MM.1S (cell line): ENCODE results near the gene ZNF718.

Experiments
- DNase-seq: peaks from one replicate; pipeline ENCODE4 v3.0.0-alpha.2; 2015
- H2AFZ ChIP-seq: fragments of 300-600 bp; sonication (generic); 2 replicates; pipeline ENCODE4 v1.6.0; 2016; ENCODE audit warnings: antibody characterized with exemption, low read length
- H3F3A ChIP-seq: fragments of 300-600 bp; sonication (generic); 2 replicates; pipeline ENCODE4 v1.6.1; 2016; ENCODE audit warnings: mild to moderate bottlenecking, antibody characterized with exemption, low read length, moderate library complexity, mixed read lengths; ENCODE audit not compliant: insufficient read depth
- H3K27ac ChIP-seq: fragments of 300-600 bp; sonication (generic); 2 replicates; pipeline ENCODE4 v1.5.1; 2016; ENCODE audit warnings: mild to moderate bottlenecking, low read length
- H3K27me3 ChIP-seq: fragments of 300-600 bp; sonication (generic); replicated peaks from 2 replicates; pipeline ENCODE4 v1.6.0; 2016; ENCODE audit warnings: low read length; ENCODE audit not compliant: insufficient read depth
- H3K36me3 ChIP-seq: fragments of 300-600 bp; sonication (generic); replicated peaks from 2 replicates; pipeline ENCODE4 v1.6.1; 2016; ENCODE audit warnings: mild to moderate bottlenecking, low read length, mixed read lengths; ENCODE audit not compliant: insufficient read depth
- H3K4me1 ChIP-seq: fragments of 300-600 bp; sonication (generic); 2 replicates; pipeline ENCODE4 v1.6.1; 2016; ENCODE audit warnings: low read length, mixed read lengths
- H3K4me2 ChIP-seq: fragments of 300-600 bp; sonication (generic); 2 replicates; pipeline ENCODE4 v1.6.0; 2016; ENCODE audit warnings: low read depth, low read length
- H3K4me3 ChIP-seq: fragments of 300-600 bp; sonication (generic); 2 replicates; pipeline ENCODE4 v1.5.1; 2016; ENCODE audit warnings: low read length, mixed read lengths
- H3K79me2 ChIP-seq: fragments of 300-600 bp; sonication (generic); 2 replicates; pipeline ENCODE4 v1.6.1; 2016; ENCODE audit warnings: mixed run types, low read length, mixed read lengths
- H3K9ac ChIP-seq: fragments of 300-600 bp; sonication (generic); 2 replicates; pipeline ENCODE4 v1.6.1; 2016; ENCODE audit warnings: low read length, mixed read lengths
- H3K9me2 ChIP-seq: fragments of 300-600 bp; sonication (generic); replicated peaks from 2 replicates; pipeline ENCODE4 v1.6.1; 2016; ENCODE audit warnings: mild to moderate bottlenecking, low read length, mixed read lengths; ENCODE audit not compliant: insufficient read depth
- H3K9me3 ChIP-seq: fragments of 300-600 bp; sonication (generic); replicated peaks from 2 replicates; pipeline ENCODE4 v1.6.1; 2016; ENCODE audit warnings: mild to moderate bottlenecking, low read length, mixed read lengths; ENCODE audit not compliant: insufficient read depth
- H4K20me1 ChIP-seq: fragments of 300-600 bp; sonication (generic); 2 replicates; pipeline ENCODE4 v1.6.1; 2016; ENCODE audit warnings: mild to moderate bottlenecking, low read length, moderate library complexity, mixed read lengths; ENCODE audit not compliant: insufficient read depth
- CTCF ChIP-seq: fragments of 300-600 bp; sonication (generic); IDR thresholded peaks from 2 replicates; pipeline ENCODE4 v1.5.1; 2016; ENCODE audit warnings: antibody characterized with exemption, low read length, mixed read lengths
- EZH2 ChIP-seq: fragments of 300-600 bp; sonication (generic); optimal IDR thresholded peaks from 2 replicates; pipeline ENCODE3; 2017; ENCODE audit warnings: low read depth, mild to moderate bottlenecking, antibody characterized with exemption, low read length, mixed read lengths
- EZH2phosphoT487 ChIP-seq: fragments of 300-600 bp; sonication (generic); IDR thresholded peaks from 2 replicates; pipeline ENCODE4 v1.6.1; 2018; ENCODE audit warnings: antibody characterized with exemption, low read length

Gene ZNF718

GRCh38 chr4:114149-114548 is 10.2 kb upstream of the ZNF718 start:
- no peaks in the 10 kb centered on the region; the same call in 1 of the 2 replicates for H3K9me3 ChIP-seq
- no peaks in the 10 kb centered on the region for H3K79me2 ChIP-seq
- no peak overlapping the region for H3K4me2 ChIP-seq
- H3K4me1 ChIP-seq: no peaks in the 10 kb centered on the region
- H4K20me1 ChIP-seq: no peaks in the 10 kb centered on the region
- no peak overlapping the region for H2AFZ ChIP-seq
- DNase-seq: no peak
- no peaks in the 10 kb centered on the region for H3K27me3 ChIP-seq
- H3K27ac ChIP-seq: no peak overlapping the region
- no peaks in the 10 kb centered on the region for H3K36me3 ChIP-seq
- no peak overlapping the region for H3K9ac ChIP-seq
- H3F3A ChIP-seq: no peaks in the 10 kb centered on the region
- H3K9me2 ChIP-seq: no peaks in the 10 kb centered on the region
- no peak overlapping the region for H3K4me3 ChIP-seq
- no peak for TF ChIP-seq EZH2phosphoT487
- TF ChIP-seq EZH2: no peak
- no peak for TF ChIP-seq CTCF

- H3K9me2 ChIP-seq: no peaks in the 10 kb centered on the region
- H3K36me3 ChIP-seq: no peaks in the 10 kb centered on the region
- no peak overlapping the region for H3K4me3 ChIP-seq
- no peaks in the 10 kb centered on the region for H4K20me1 ChIP-seq
- TF ChIP-seq EZH2phosphoT487: no peak
- no peak for TF ChIP-seq EZH2
- TF ChIP-seq CTCF: no peak
- DNase-seq: no peak
- no peak overlapping the region for H3K27ac ChIP-seq
- H3K4me2 ChIP-seq: no peak overlapping the region
- H3K9me3 ChIP-seq: no peaks in the 10 kb centered on the region; the same call in 1 of the 2 replicates
- H3K27me3 ChIP-seq: no peaks in the 10 kb centered on the region
- no peak overlapping the region for H3K9ac ChIP-seq
- no peaks in the 10 kb centered on the region for H3F3A ChIP-seq
- H3K4me1 ChIP-seq: no peaks in the 10 kb centered on the region
- H3K79me2 ChIP-seq: no peaks in the 10 kb centered on the region
- H2AFZ ChIP-seq: no peak overlapping the region
Observed at GRCh38 chr4:116499-116898, 7.8 kb upstream of the ZNF718 start.

GRCh38 chr4:120616-121015 is 3.7 kb upstream of the ZNF718 start:
- Histone ChIP-seq H3K4me2 (no peak overlapping the region), H3K27ac (no peak overlapping the region), H3K79me2 (peaks cover 3% of the 10 kb centered on the region), H3K27me3 (no peaks in the 10 kb centered on the region), H4K20me1 (no peaks in the 10 kb centered on the region), H3F3A (no peaks in the 10 kb centered on the region), H3K4me3 (no peak overlapping the region), H3K9ac (no peak overlapping the region), H3K9me2 (no peaks in the 10 kb centered on the region), H2AFZ (no peak overlapping the region), H3K4me1 (no peaks in the 10 kb centered on the region), H3K9me3 (no peaks in the 10 kb centered on the region; the same call in 1 of the 2 replicates), H3K36me3 (no peaks in the 10 kb centered on the region)
- no peak for TF ChIP-seq EZH2
- TF ChIP-seq CTCF: no peak
- TF ChIP-seq EZH2phosphoT487: no peak
- DNase-seq: no peak
